Measurements from ENCODE around the gene SNX18.
"Not testable (repeated sequence)": the region's sequence is repeated elsewhere in the genome, so short reads cannot be mapped to it uniquely, and the experiment has no call there.

SNX18 gene

GRCh38 chr5:54531546-54531945, 14.0 kb downstream of the SNX18 start:
- Histone ChIP-seq H3K9me3 (ENCODE audit: control insufficient read depth, insufficient read depth, low read length) (no peaks in the 10 kb centered on the region), H3K9ac (ENCODE audit: low read depth, low read length) (no peak overlapping the region), H3K4me3 (ENCODE audit: low read depth, low read length) (no peak overlapping the region), H3K36me3 (ENCODE audit: control insufficient read depth, insufficient read depth, low read length) (no peaks in the 10 kb centered on the region), H3K27me3 (ENCODE audit: control insufficient read depth, insufficient read depth, low read length) (no peaks in the 10 kb centered on the region), H3K4me1 (ENCODE audit: control insufficient read depth, insufficient read depth, low read length) (peaks cover 16% of the 10 kb centered on the region), H3K27ac (ENCODE audit: low read depth, low read length) (no peak overlapping the region)

GRCh38 chr5:54533541-54534190, 16.1 kb downstream of the SNX18 start:
- Histone ChIP-seq H3K27ac (ENCODE audit: low read depth, low read length) (peak overlapping the region; percentile 44), H3K9ac (ENCODE audit: low read depth, low read length) (no peak overlapping the region)

DNA sequence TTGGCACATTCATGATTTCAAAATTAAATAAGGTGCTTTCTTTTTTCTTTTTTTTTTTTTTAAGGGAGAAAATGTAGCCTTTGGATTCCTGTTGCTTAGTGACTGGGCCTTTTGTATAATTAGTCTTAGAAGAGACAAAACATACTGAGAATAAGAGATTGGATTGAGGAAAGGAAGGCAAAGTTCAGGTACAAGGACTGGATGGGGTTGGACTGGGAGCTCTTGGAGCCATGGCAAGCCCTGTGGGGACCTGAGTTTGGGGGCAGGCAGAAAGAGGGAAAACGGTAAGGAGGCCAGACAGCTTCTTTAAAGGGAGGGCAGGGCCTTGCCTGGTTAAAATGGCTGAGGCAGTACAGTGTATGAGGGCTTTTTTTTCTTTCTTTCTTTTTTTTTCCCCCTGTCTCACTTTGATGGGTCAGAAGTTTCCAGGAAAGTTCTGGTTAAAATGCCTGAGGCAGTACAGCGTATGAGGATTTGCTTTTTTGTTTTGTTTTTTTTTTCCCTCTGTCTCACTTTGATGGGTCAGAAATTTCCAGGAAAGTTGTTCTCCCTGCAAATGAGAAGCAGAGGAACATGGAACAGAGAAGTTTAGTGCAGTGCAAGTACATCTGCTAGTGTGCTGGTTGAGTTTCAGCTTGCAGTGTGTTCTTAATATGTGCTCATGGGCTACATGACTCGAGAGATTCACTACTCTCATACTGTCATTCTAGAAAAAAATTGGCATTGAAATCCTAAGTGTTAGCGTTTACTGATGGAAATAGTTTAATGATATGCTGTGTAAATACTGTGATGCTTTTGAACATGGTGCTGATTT, 16.8 kb downstream of the SNX18 start:
- H3K4me1 ChIP-seq (ENCODE audit: control insufficient read depth, insufficient read depth, low read length) = peaks cover 16% of the 10 kb centered on the region
- H3K36me3 ChIP-seq (ENCODE audit: control insufficient read depth, insufficient read depth, low read length) = no peaks in the 10 kb centered on the region
- no peaks in the 10 kb centered on the region for H3K9me3 ChIP-seq (ENCODE audit: control insufficient read depth, insufficient read depth, low read length)
- no peak overlapping the region; the same call in 1 of the 2 replicates for H3K9ac ChIP-seq (ENCODE audit: low read depth, low read length)
- peak overlapping the region; percentile 44 for H3K27ac ChIP-seq (ENCODE audit: low read depth, low read length)
- H3K27me3 ChIP-seq (ENCODE audit: control insufficient read depth, insufficient read depth, low read length) = no peaks in the 10 kb centered on the region
- H3K4me3 ChIP-seq (ENCODE audit: low read depth, low read length) = no peak overlapping the region

More at GRCh38 chr5:54533541-54534190, 16.1 kb downstream of the SNX18 start:
- Histone ChIP-seq H3K4me3 (ENCODE audit: low read depth, low read length) (no peak overlapping the region), H3K36me3 (ENCODE audit: control insufficient read depth, insufficient read depth, low read length) (no peaks in the 10 kb centered on the region), H3K4me1 (ENCODE audit: control insufficient read depth, insufficient read depth, low read length) (peaks cover 16% of the 10 kb centered on the region), H3K27me3 (ENCODE audit: control insufficient read depth, insufficient read depth, low read length) (no peaks in the 10 kb centered on the region), H3K9me3 (ENCODE audit: control insufficient read depth, insufficient read depth, low read length) (no peaks in the 10 kb centered on the region)

DNA sequence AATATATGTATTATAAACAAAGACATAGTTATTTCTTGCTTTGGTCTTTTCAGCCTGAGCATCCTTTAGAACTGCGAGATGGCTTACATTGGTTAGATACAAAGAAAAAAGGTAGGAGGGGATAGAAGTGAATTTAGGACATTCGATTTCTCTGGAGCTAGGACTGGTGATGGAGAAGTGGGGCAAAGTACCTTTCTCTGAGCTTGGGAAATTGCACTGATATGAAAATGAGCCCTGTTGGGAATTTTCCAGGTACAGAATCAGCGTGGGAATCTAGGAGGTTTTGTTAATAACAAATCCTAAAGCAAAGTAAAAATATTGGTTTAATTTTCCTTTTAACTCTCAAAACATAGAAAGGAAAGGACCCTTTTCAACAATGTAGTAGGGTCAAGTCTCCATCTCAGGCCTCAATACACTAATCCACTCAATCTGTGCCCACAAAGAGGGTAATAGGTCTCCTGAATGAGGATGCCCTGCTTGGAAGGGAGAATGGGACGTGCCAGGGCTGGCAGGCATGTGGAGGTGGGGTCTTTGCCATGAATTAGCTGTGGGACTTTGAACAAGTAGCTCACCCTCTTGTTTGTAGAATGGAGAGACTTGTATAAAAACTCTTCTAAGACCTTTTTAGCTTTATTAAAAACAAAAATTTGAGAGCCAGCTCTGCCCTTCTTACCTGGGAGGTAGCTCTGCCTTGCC, 17.7 kb downstream of the SNX18 start:
- Histone ChIP-seq H3K27me3 (ENCODE audit: control insufficient read depth, insufficient read depth, low read length) (no peaks in the 10 kb centered on the region), H3K27ac (ENCODE audit: low read depth, low read length) (no peak overlapping the region), H3K9ac (ENCODE audit: low read depth, low read length) (no peak overlapping the region), H3K36me3 (ENCODE audit: control insufficient read depth, insufficient read depth, low read length) (no peaks in the 10 kb centered on the region), H3K4me1 (ENCODE audit: control insufficient read depth, insufficient read depth, low read length) (peaks cover 16% of the 10 kb centered on the region), H3K9me3 (ENCODE audit: control insufficient read depth, insufficient read depth, low read length) (no peaks in the 10 kb centered on the region), H3K4me3 (ENCODE audit: low read depth, low read length) (no peak overlapping the region)

- not testable (repeated sequence) for H3K4me3 ChIP-seq (ENCODE audit: low read depth, low read length); H3K36me3 ChIP-seq (ENCODE audit: control insufficient read depth, insufficient read depth, low read length); H3K27ac ChIP-seq (ENCODE audit: low read depth, low read length); H3K27me3 ChIP-seq (ENCODE audit: control insufficient read depth, insufficient read depth, low read length); H3K9me3 ChIP-seq (ENCODE audit: control insufficient read depth, insufficient read depth, low read length); H3K9ac ChIP-seq (ENCODE audit: low read depth, low read length)
- peaks cover 16% of the 10 kb centered on the region for H3K4me1 ChIP-seq (ENCODE audit: control insufficient read depth, insufficient read depth, low read length)
Observed at GRCh38 chr5:54536375-54536774, 18.8 kb downstream of the SNX18 start.

DNA sequence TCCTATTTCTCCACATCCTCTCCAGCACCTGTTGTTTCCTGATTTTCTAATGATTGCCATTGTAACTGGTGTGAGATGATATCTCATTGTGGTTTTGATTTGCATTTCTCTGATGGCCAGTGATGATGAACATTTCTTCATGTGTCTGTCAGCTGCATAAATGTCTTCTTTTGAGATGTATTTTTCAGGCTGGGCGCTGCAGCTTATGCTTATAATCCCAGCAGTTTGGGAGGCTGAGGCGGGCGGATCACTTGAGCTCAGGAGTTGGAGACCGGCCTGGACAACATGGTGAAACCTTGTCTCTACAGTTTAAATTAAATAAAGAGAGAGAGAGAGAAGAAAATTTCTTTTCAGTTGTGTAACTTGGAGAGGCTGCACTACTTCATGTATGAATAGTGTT, 19.3 kb downstream of the SNX18 start:
- H3K9ac ChIP-seq (ENCODE audit: low read depth, low read length); H3K4me3 ChIP-seq (ENCODE audit: low read depth, low read length); H3K36me3 ChIP-seq (ENCODE audit: control insufficient read depth, insufficient read depth, low read length); H3K9me3 ChIP-seq (ENCODE audit: control insufficient read depth, insufficient read depth, low read length); H3K27ac ChIP-seq (ENCODE audit: low read depth, low read length); H3K27me3 ChIP-seq (ENCODE audit: control insufficient read depth, insufficient read depth, low read length): not testable (repeated sequence)
- peaks cover 16% of the 10 kb centered on the region for H3K4me1 ChIP-seq (ENCODE audit: control insufficient read depth, insufficient read depth, low read length)

- Histone ChIP-seq H3K36me3 (ENCODE audit: control insufficient read depth, insufficient read depth, low read length) (no peaks in the 10 kb centered on the region), H3K4me1 (ENCODE audit: control insufficient read depth, insufficient read depth, low read length) (peaks cover 16% of the 10 kb centered on the region), H3K27ac (ENCODE audit: low read depth, low read length) (no peak overlapping the region), H3K4me3 (ENCODE audit: low read depth, low read length) (no peak overlapping the region), H3K9ac (ENCODE audit: low read depth, low read length) (no peak overlapping the region), H3K27me3 (ENCODE audit: control insufficient read depth, insufficient read depth, low read length) (no peaks in the 10 kb centered on the region), H3K9me3 (ENCODE audit: control insufficient read depth, insufficient read depth, low read length) (no peaks in the 10 kb centered on the region)
Observed at GRCh38 chr5:54537725-54538124, 20.2 kb downstream of the SNX18 start.

DNA sequence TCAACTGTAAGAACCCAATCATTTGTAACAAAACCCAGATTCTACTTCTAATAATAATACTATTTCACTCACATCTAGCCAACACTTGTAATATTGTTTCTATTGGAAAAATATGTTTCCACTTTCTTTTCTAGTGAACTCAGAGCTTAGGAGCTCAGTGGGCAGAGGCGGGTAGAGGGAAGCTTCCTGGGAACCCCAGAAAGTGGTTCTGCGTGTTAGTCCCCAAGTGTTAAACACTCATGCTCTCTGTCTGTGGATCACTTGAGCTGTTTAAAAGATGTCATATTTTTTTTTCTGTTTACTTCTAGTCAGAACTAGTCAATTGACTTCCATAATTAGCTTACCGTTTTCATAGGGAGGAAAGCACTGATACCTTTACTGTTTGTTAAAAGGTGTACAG, 20.6 kb downstream of the SNX18 start:
- no peak overlapping the region for H3K9ac ChIP-seq (ENCODE audit: low read depth, low read length)

DNA sequence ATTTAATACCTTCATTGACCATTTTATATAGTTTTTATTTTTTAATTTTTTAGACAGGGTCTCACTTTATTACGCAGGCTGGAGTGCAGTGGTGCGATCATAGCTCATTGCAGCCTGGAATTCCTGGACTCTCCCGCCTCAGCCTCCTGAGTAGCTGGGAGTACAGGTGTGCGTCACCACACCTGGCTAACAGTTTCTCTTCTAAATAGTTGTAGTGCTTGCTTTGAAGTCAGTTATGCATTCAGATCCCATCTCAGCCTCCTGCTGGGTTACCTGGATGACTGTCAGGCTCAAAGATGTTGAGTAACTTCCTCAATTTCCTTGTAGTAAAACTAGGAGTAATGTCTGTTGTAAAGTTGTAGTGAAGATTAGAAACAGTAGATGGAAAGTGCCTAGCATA, 21.4 kb downstream of the SNX18 start:
- H3K4me1 ChIP-seq (ENCODE audit: control insufficient read depth, insufficient read depth, low read length) = peaks cover 7% of the 10 kb centered on the region
- H3K9me3 ChIP-seq (ENCODE audit: control insufficient read depth, insufficient read depth, low read length) = no peaks in the 10 kb centered on the region
- H3K36me3 ChIP-seq (ENCODE audit: control insufficient read depth, insufficient read depth, low read length) = no peaks in the 10 kb centered on the region
- no peaks in the 10 kb centered on the region for H3K27me3 ChIP-seq (ENCODE audit: control insufficient read depth, insufficient read depth, low read length)
- no peak overlapping the region for H3K27ac ChIP-seq (ENCODE audit: low read depth, low read length)
- no peak overlapping the region for H3K9ac ChIP-seq (ENCODE audit: low read depth, low read length)
- H3K4me3 ChIP-seq (ENCODE audit: low read depth, low read length) = no peak overlapping the region

More for the DNA sequence above, 20.6 kb downstream of the SNX18 start:
- H3K27me3 ChIP-seq (ENCODE audit: control insufficient read depth, insufficient read depth, low read length) = no peaks in the 10 kb centered on the region
- H3K4me1 ChIP-seq (ENCODE audit: control insufficient read depth, insufficient read depth, low read length) = peaks cover 16% of the 10 kb centered on the region
- no peak overlapping the region for H3K4me3 ChIP-seq (ENCODE audit: low read depth, low read length)
- no peak overlapping the region for H3K27ac ChIP-seq (ENCODE audit: low read depth, low read length)
- H3K9me3 ChIP-seq (ENCODE audit: control insufficient read depth, insufficient read depth, low read length) = no peaks in the 10 kb centered on the region
- H3K36me3 ChIP-seq (ENCODE audit: control insufficient read depth, insufficient read depth, low read length) = no peaks in the 10 kb centered on the region

- Histone ChIP-seq H3K36me3 (ENCODE audit: control insufficient read depth, insufficient read depth, low read length) (no peaks in the 10 kb centered on the region), H3K4me1 (ENCODE audit: control insufficient read depth, insufficient read depth, low read length) (no peaks in the 10 kb centered on the region), H3K27ac (ENCODE audit: low read depth, low read length) (no peak overlapping the region), H3K9me3 (ENCODE audit: control insufficient read depth, insufficient read depth, low read length) (no peaks in the 10 kb centered on the region), H3K4me3 (ENCODE audit: low read depth, low read length) (no peak overlapping the region), H3K9ac (ENCODE audit: low read depth, low read length) (no peak overlapping the region), H3K27me3 (ENCODE audit: control insufficient read depth, insufficient read depth, low read length) (no peaks in the 10 kb centered on the region)
Observed at GRCh38 chr5:54540286-54540685, 22.7 kb downstream of the SNX18 start.

Measured in HUES48 (cell line).